Measurements from ENCODE around the gene NCR3LG1.

Gene NCR3LG1

GRCh38 chr11:17351510-17352176, at the start of gene NCR3LG1:
NCR3LG1 (plus strand) TSS chr11:17351800; CDS start chr11:17351970, 170 bp downstream.
- peak; percentile 85 for DNase-seq

GRCh38 chr11:17313349-17314231, 38.0 kb upstream of the NCR3LG1 start:
- DNase-seq: no peak

- DNase-seq: no peak
Observed at GRCh38 chr11:17314232-17314547, 37.4 kb upstream of the NCR3LG1 start.

GRCh38 chr11:17314904-17315426, 36.6 kb upstream of the NCR3LG1 start:
- no peak for DNase-seq

- DNase-seq: no peak
Observed at GRCh38 chr11:17328871-17329494, 22.6 kb upstream of the NCR3LG1 start.

GRCh38 chr11:17331669-17332068, 19.9 kb upstream of the NCR3LG1 start:
- DNase-seq: no peak

- no peak for DNase-seq
Observed at GRCh38 chr11:17333799-17334586, 17.6 kb upstream of the NCR3LG1 start.

- no peak for DNase-seq
Observed at GRCh38 chr11:17343257-17343656, 8.3 kb upstream of the NCR3LG1 start.

- DNase-seq: no peak
Observed at GRCh38 chr11:17343907-17344306, 7.7 kb upstream of the NCR3LG1 start.

GRCh38 chr11:17347676-17348075, 3.9 kb upstream of the NCR3LG1 start:
- no peak for DNase-seq

GRCh38 chr11:17350455-17351171, 987 bp upstream of the NCR3LG1 start:
- DNase-seq: no peak

GRCh38 chr11:17351172-17351509, 459 bp upstream of the NCR3LG1 start:
- DNase-seq: no peak

- DNase-seq: peak; percentile 87
Observed at GRCh38 chr11:17352950-17353820, 1.6 kb downstream of the NCR3LG1 start.

GRCh38 chr11:17353821-17354600, 2.4 kb downstream of the NCR3LG1 start:
- DNase-seq: no peak

GRCh38 chr11:17354601-17354991, 3.0 kb downstream of the NCR3LG1 start:
- DNase-seq: peak; percentile 71

- DNase-seq: no peak
Observed at GRCh38 chr11:17366495-17366894, 14.9 kb downstream of the NCR3LG1 start.

GRCh38 chr11:17368551-17368950, 17.0 kb downstream of the NCR3LG1 start:
- no peak for DNase-seq

GRCh38 chr11:17369094-17369493, 17.5 kb downstream of the NCR3LG1 start:
- DNase-seq: no peak

- no peak for DNase-seq
Observed at GRCh38 chr11:17369684-17370243, 18.2 kb downstream of the NCR3LG1 start.

- no peak for DNase-seq
Observed at GRCh38 chr11:17371614-17372013, 20.0 kb downstream of the NCR3LG1 start.
